NCI-H69 (cell line): ENCODE data around the gene TMEM198.

Experiments used
- DNase-seq: peaks from one replicate; lab custom pipeline; 2025; lab: John Stamatoyannopoulos, UW

The TMEM198 gene

GRCh38 chr2:219578811-219579613, 35.2 kb downstream of the TMEM198 start:
- no peak for DNase-seq

GRCh38 chr2:219581346-219581745, 37.5 kb downstream of the TMEM198 start:
- DNase-seq = no peak

- DNase-seq = no peak
Measured at GRCh38 chr2:219591091-219591490, 47.3 kb downstream of the TMEM198 start.

- DNase-seq = no peak
Measured at GRCh38 chr2:219592736-219593135, 48.9 kb downstream of the TMEM198 start.

GRCh38 chr2:219593154-219593553, 49.3 kb downstream of the TMEM198 start:
- DNase-seq = no peak

- no peak for DNase-seq
Measured at GRCh38 chr2:219595256-219595655, 51.4 kb downstream of the TMEM198 start.

GRCh38 chr2:219596954-219597551, 53.2 kb downstream of the TMEM198 start:
- peak; percentile 48 for DNase-seq

- DNase-seq = peak; percentile 94
Measured at GRCh38 chr2:219597552-219598307, 53.9 kb downstream of the TMEM198 start, which contains the start of gene STK11IP. STK11IP (plus strand) TSS chr2:219597857; CDS start chr2:219598120, 263 bp downstream.

GRCh38 chr2:219598308-219599078, 54.7 kb downstream of the TMEM198 start:
- DNase-seq = peak; percentile 25
